Measurements from ENCODE around the gene LDHA. TPM values are rescaled to one million over a fixed set of nuclear protein-coding genes. Genes with fewer than 3 reads are reported as not detected.

The LDHA gene
- total and polyA plus RNA-seq, 2 of the 13 experiments (the other 11 are each of a cell fraction or from before 2014, with no cell fraction given): 805 to 1,547 TPM

- H3K36me3 ChIP-seq (replicated peaks in 1 of 2; ENCODE audit: control insufficient read depth in 1 of 2, insufficient read depth in 2 of 2, low read length in 2 of 2): no peaks in the 10 kb centered on the region
- no peaks in the 10 kb centered on the region for H3K4me1 ChIP-seq (ENCODE audit: insufficient read depth, low read length)
- in situ Hi-C loops (cut with HindIII; ENCODE audit: extremely low pct_ligation_motif_present, low pct_unique_long_range_greater_than_20kb) (no loop called here), intact Hi-C loops (cut with micrococcal nuclease; ENCODE audit: unreplicated experiment) (no loop called here)
- DNase-seq (ENCODE audit: low spot score): no peak
- no peak overlapping the region for H3K9ac ChIP-seq (ENCODE audit: insufficient read depth, low read depth, low read length)
- no peak overlapping the region for H3K27ac ChIP-seq (ENCODE audit: extremely low read length, insufficient read depth, low read length)
- WGBS (ENCODE audit: low lambda C conversion rate): 25% methylated on average over 2 of the region's 2 CpGs
- H3K27me3 ChIP-seq (ENCODE audit: control insufficient read depth in 1 of 2, insufficient read depth in 2 of 2, low read length in 2 of 2): no peaks in the 10 kb centered on the region
- no peaks in the 10 kb centered on the region for H4K20me1 ChIP-seq (ENCODE audit: insufficient read depth, low read length)
- no peak overlapping the region for H2AFZ ChIP-seq (ENCODE audit: low read length)
- no peak overlapping the region for H3K4me3 ChIP-seq (replicated peaks in 1 of 3; ENCODE audit: insufficient read depth in 1 of 3, low read depth in 2 of 3, low read length in 3 of 3)
- no peaks in the 10 kb centered on the region for H3K9me3 ChIP-seq (ENCODE audit: low read length)
- no peak overlapping the region for H3K4me2 ChIP-seq (ENCODE audit: low read depth, low read length)
- TF ChIP-seq ZNF607 (CRISPR knock-in tag; IDR thresholded peaks at IDR 0.05; ENCODE audit: borderline replicate concordance) (no peak), PRPF4 (IDR thresholded peaks at IDR 0.05; ENCODE audit: low read depth, low read length, poor library complexity, severe bottlenecking) (no peak), ZNF839 (CRISPR knock-in tag; IDR thresholded peaks at IDR 0.05; ENCODE audit: borderline replicate concordance) (no peak), SMC3 (IDR thresholded peaks at IDR 0.05; ENCODE audit: low read length) (no peak), IRF1 (CRISPR knock-in tag; IDR thresholded peaks at IDR 0.05; ENCODE audit: low read depth) (no peak), ZBTB14 (CRISPR knock-in tag; IDR thresholded peaks at IDR 0.05) (no peak), ZZZ3 (CRISPR knock-in tag; IDR thresholded peaks at IDR 0.05; ENCODE audit: borderline replicate concordance) (no peak)
- FAIRE-seq: no peak
- ATAC-seq: no peak
- BruUV-seq (replicated peaks): no TSS peak
- no peaks in the 10 kb centered on the region for H3K79me2 ChIP-seq (ENCODE audit: insufficient read depth, low read length)
- POLR2A ChIA-PET: no interaction called here
- CTCF ChIA-PET (ENCODE audit: low intra/inter-chr PET ratio, low total read pairs): no interaction called here
Observed at GRCh38 chr11:18419040-18419439, 24.7 kb downstream of the LDHA start.

GRCh38 chr11:18420067-18420466, 25.7 kb downstream of the LDHA start:
- FAIRE-seq: no peak
- POLR2A ChIA-PET: no interaction called here
- TF ChIP-seq CREM (IDR thresholded peaks at IDR 0.05) (no peak), CREM (CRISPR knock-in tag; IDR thresholded peaks at IDR 0.05) (no peak), ZFX (CRISPR knock-in tag; IDR thresholded peaks at IDR 0.05; ENCODE audit: low read depth) (no peak), ZIK1 (CRISPR knock-in tag; IDR thresholded peaks at IDR 0.05; ENCODE audit: borderline replicate concordance, low read depth) (no peak), FOXO1 (CRISPR knock-in tag; IDR thresholded peaks at IDR 0.05) (no peak), HOXA5 (CRISPR knock-in tag; IDR thresholded peaks at IDR 0.05) (no peak), MZF1 (CRISPR knock-in tag; IDR thresholded peaks at IDR 0.05; ENCODE audit: borderline replicate concordance) (no peak), HNRNPL (IDR thresholded peaks at IDR 0.05; ENCODE audit: low read depth, low read length) (no peak), ZNF549 (CRISPR knock-in tag; IDR thresholded peaks at IDR 0.05) (no peak), SALL1 (CRISPR knock-in tag; IDR thresholded peaks at IDR 0.05) (no peak), RNF219 (CRISPR knock-in tag; IDR thresholded peaks at IDR 0.05) (no peak)

More at GRCh38 chr11:18420067-18420466, 25.7 kb downstream of the LDHA start:
- no peak overlapping the region for H3K4me2 ChIP-seq (ENCODE audit: low read depth, low read length)
- H3K9ac ChIP-seq (ENCODE audit: insufficient read depth, low read depth, low read length): no peak overlapping the region
- H3K4me3 ChIP-seq (replicated peaks in 1 of 3; ENCODE audit: insufficient read depth in 1 of 3, low read depth in 2 of 3, low read length in 3 of 3): no peak overlapping the region
- no peaks in the 10 kb centered on the region for H3K27me3 ChIP-seq (ENCODE audit: control insufficient read depth in 1 of 2, insufficient read depth in 2 of 2, low read length in 2 of 2)
- no peaks in the 10 kb centered on the region for H3K9me3 ChIP-seq (ENCODE audit: low read length)
- H3K4me1 ChIP-seq (ENCODE audit: insufficient read depth, low read length): no peaks in the 10 kb centered on the region
- no peaks in the 10 kb centered on the region for H3K79me2 ChIP-seq (ENCODE audit: insufficient read depth, low read length)
- DNase-seq (ENCODE audit: low spot score): no peak
- no peak overlapping the region for H3K27ac ChIP-seq (ENCODE audit: extremely low read length, insufficient read depth, low read length)
- in situ Hi-C loops (cut with HindIII; ENCODE audit: extremely low pct_ligation_motif_present, low pct_unique_long_range_greater_than_20kb): no loop called here
- CTCF ChIA-PET (ENCODE audit: low intra/inter-chr PET ratio, low total read pairs): no interaction called here
- intact Hi-C loops (cut with micrococcal nuclease; ENCODE audit: unreplicated experiment): no loop called here
- no peak overlapping the region for H2AFZ ChIP-seq (ENCODE audit: low read length)
- no TSS peak for BruUV-seq (replicated peaks)
- no peak for ATAC-seq
- 43% methylated on average over 2 of the region's 2 CpGs for WGBS (ENCODE audit: low lambda C conversion rate)
- no peaks in the 10 kb centered on the region for H3K36me3 ChIP-seq (replicated peaks in 1 of 2; ENCODE audit: control insufficient read depth in 1 of 2, insufficient read depth in 2 of 2, low read length in 2 of 2)
- H4K20me1 ChIP-seq (ENCODE audit: insufficient read depth, low read length): no peaks in the 10 kb centered on the region
